Neural cell (in vitro differentiated cells): ENCODE data around the gene ECM1. TPM values are rescaled to one million over a fixed set of nuclear protein-coding genes. Genes with fewer than 3 reads are reported as not detected.

ENCODE experiments used
- H2AFZ ChIP-seq: fragments of 200-600, 300-800 bp; sonication (generic), shearing (Covaris generic); 2 replicates; pipeline ENCODE4 v1.6.0; 2014; ENCODE audit warnings: low read depth, mild to moderate bottlenecking, antibody characterized with exemption, low read length, moderate library complexity
- H3F3A ChIP-seq: fragments of 200-600 bp; shearing (Covaris generic); 2 replicates; pipeline ENCODE4 v1.6.1; 2016; ENCODE audit warnings: mild to moderate bottlenecking, moderate library complexity, mixed read lengths, antibody characterized with exemption, low read length; ENCODE audit not compliant: insufficient read depth, poor library complexity, severe bottlenecking
- H3K27ac ChIP-seq: fragments of 200-600, 300-800 bp; sonication (generic), shearing (Covaris generic); 2 replicates; pipeline ENCODE4 v1.5.1; 2014; ENCODE audit warnings: mild to moderate bottlenecking, low read length, moderate library complexity
- H3K27me3 ChIP-seq: fragments of 300-800, 200-600 bp; sonication (generic), shearing (Covaris generic); 2 replicates; pipeline ENCODE4 v1.6.0; 2014; ENCODE audit warnings: mild to moderate bottlenecking, low read depth, low read length, moderate library complexity; ENCODE audit not compliant: insufficient read depth
- H3K36me3 ChIP-seq: fragments of 300-800, 200-600 bp; sonication (generic), shearing (Covaris generic); 2 replicates; pipeline ENCODE4 v1.5.1; 2014; ENCODE audit warnings: mild to moderate bottlenecking, antibody characterized with exemption, low read length, moderate library complexity; ENCODE audit not compliant: insufficient read depth
- H3K4me2 ChIP-seq: fragments of 300-800, 200-600 bp; sonication (generic), shearing (Covaris generic); 2 replicates; pipeline ENCODE4 v1.6.0; 2014; ENCODE audit warnings: mild to moderate bottlenecking, low read length
- H3K4me3 ChIP-seq: fragments of 300-800, 200-600 bp; sonication (generic), shearing (Covaris generic); 2 replicates; pipeline ENCODE4 v1.5.1; 2014; ENCODE audit warnings: mild to moderate bottlenecking, low read length, moderate library complexity
- H3K79me2 ChIP-seq: fragments of 200-600 bp; shearing (Covaris generic); replicated peaks from 2 replicates; pipeline ENCODE4 v1.6.0; 2014; ENCODE audit warnings: mild to moderate bottlenecking, low read length, moderate library complexity; ENCODE audit not compliant: insufficient read depth
- H3K9ac ChIP-seq: fragments of 300-800, 200-600 bp; sonication (generic), shearing (Covaris generic); 2 replicates; pipeline ENCODE4 v1.6.1; 2016; ENCODE audit warnings: mild to moderate bottlenecking, low read length, mixed read lengths
- H3K9me2 ChIP-seq: fragments of 200-600 bp; shearing (Covaris generic); 2 replicates; pipeline ENCODE4 v1.6.1; 2016; ENCODE audit warnings: mild to moderate bottlenecking, low read length, mixed read lengths; ENCODE audit not compliant: insufficient read depth
- H3K9me3 ChIP-seq: fragments of 200-600, 300-800 bp; sonication (generic), shearing (Covaris generic); 2 replicates; pipeline ENCODE4 v1.6.1; 2016; ENCODE audit warnings: mild to moderate bottlenecking, mixed run types, low read length, moderate library complexity, mixed read lengths
- H4K20me1 ChIP-seq: fragments of 200-600 bp; shearing (Covaris generic); 2 replicates; pipeline ENCODE4 v1.6.1; 2016; ENCODE audit warnings: mild to moderate bottlenecking, mixed run types; ENCODE audit not compliant: insufficient read depth
- EP300 ChIP-seq: fragments of 450-650 bp; conservative IDR thresholded peaks from 2 replicates; pipeline ENCODE4 v1.6.1; 2014; ENCODE audit warnings: antibody characterized with exemption, mild to moderate bottlenecking, moderate library complexity; ENCODE audit not compliant: poor library complexity, severe bottlenecking
- EZH2 ChIP-seq: fragments of 200-600, 300-800 bp; shearing (Covaris generic), sonication (generic); IDR thresholded peaks from 2 replicates; pipeline ENCODE4 v1.6.1; 2014; ENCODE audit warnings: antibody characterized with exemption, low read length, borderline replicate concordance, mild to moderate bottlenecking; ENCODE audit not compliant: insufficient read depth, poor library complexity, severe bottlenecking
- MXI1 ChIP-seq: fragments of 450-650 bp; conservative IDR thresholded peaks from 2 replicates; pipeline ENCODE4 v1.6.1; 2014; ENCODE audit warnings: antibody characterized with exemption, mild to moderate bottlenecking; ENCODE audit not compliant: poor library complexity, severe bottlenecking
- POLR2AphosphoS5 ChIP-seq: IDR thresholded peaks from 2 replicates; pipeline ENCODE4 v1.6.1; 2012
- RAD21 ChIP-seq: fragments of 450-650 bp; conservative IDR thresholded peaks from 2 replicates; pipeline ENCODE4 v1.6.1; 2014; ENCODE audit warnings: antibody characterized with exemption, mild to moderate bottlenecking, moderate library complexity
- REST ChIP-seq: IDR thresholded peaks from 2 replicates; pipeline ENCODE4 v1.6.1; 2012; ENCODE audit warnings: borderline replicate concordance
- SMC3 ChIP-seq: fragments of 450-650 bp; conservative IDR thresholded peaks from 2 replicates; pipeline ENCODE4 v1.6.1; 2014; ENCODE audit warnings: antibody characterized with exemption, mild to moderate bottlenecking, moderate library complexity; ENCODE audit not compliant: poor library complexity
- TAF1 ChIP-seq: IDR thresholded peaks from 2 replicates; pipeline ENCODE4 v1.6.1; 2012; ENCODE audit warnings: low read depth
- polyA plus RNA-seq: library from polyadenylated mRNA; depleted of rRNA; stranded (reverse); fragments of >200 nt; gene quantifications from 2 replicates; pipeline ENCODE4 v1.2.3, GENCODE V29; 2014
- TF ChIP-seq, protein P1 (sequence below): fragments of 450-650 bp; IDR thresholded peaks from 2 replicates; pipeline ENCODE4 v1.5.1; 2014; ENCODE audit warnings: antibody characterized with exemption, mild to moderate bottlenecking, moderate library complexity; ENCODE audit not compliant: poor library complexity, severe bottlenecking

The ECM1 gene
- polyA plus RNA-seq, 1 donor from 2014 or later, result 2.3 TPM

GRCh38 chr1:150536836-150537731 lies 29.2 kb downstream of the ECM1 start:
- TF ChIP-seq REST (no peak), EP300 (no peak), RAD21 (no peak), MXI1 (no peak), EZH2 (no peak), POLR2AphosphoS5 (no peak), SMC3 (no peak), TAF1 (no peak)
- TF ChIP-seq, protein P1, sequence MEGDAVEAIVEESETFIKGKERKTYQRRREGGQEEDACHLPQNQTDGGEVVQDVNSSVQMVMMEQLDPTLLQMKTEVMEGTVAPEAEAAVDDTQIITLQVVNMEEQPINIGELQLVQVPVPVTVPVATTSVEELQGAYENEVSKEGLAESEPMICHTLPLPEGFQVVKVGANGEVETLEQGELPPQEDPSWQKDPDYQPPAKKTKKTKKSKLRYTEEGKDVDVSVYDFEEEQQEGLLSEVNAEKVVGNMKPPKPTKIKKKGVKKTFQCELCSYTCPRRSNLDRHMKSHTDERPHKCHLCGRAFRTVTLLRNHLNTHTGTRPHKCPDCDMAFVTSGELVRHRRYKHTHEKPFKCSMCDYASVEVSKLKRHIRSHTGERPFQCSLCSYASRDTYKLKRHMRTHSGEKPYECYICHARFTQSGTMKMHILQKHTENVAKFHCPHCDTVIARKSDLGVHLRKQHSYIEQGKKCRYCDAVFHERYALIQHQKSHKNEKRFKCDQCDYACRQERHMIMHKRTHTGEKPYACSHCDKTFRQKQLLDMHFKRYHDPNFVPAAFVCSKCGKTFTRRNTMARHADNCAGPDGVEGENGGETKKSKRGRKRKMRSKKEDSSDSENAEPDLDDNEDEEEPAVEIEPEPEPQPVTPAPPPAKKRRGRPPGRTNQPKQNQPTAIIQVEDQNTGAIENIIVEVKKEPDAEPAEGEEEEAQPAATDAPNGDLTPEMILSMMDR, result no peak
- H3K36me3 ChIP-seq, result no peaks in the 10 kb centered on the region
- no peaks in the 10 kb centered on the region for H3K9me3 ChIP-seq
- H2AFZ ChIP-seq, result no peak overlapping the region
- no peaks in the 10 kb centered on the region for H3K79me2 ChIP-seq
- no peak overlapping the region for H3K4me2 ChIP-seq
- H3K27me3 ChIP-seq, result no peaks in the 10 kb centered on the region
- no peak overlapping the region for H3K4me3 ChIP-seq
- no peaks in the 10 kb centered on the region for H4K20me1 ChIP-seq
- no peaks in the 10 kb centered on the region for H3F3A ChIP-seq
- no peak overlapping the region for H3K27ac ChIP-seq
- no peaks in the 10 kb centered on the region for H3K9me2 ChIP-seq
- no peak overlapping the region for H3K9ac ChIP-seq

GRCh38 chr1:150537732-150538684 lies 30.1 kb downstream of the ECM1 start:
- Histone ChIP-seq H3K9me3 (no peaks in the 10 kb centered on the region), H3F3A (no peaks in the 10 kb centered on the region), H3K9me2 (no peaks in the 10 kb centered on the region), H2AFZ (no peak overlapping the region), H3K79me2 (no peaks in the 10 kb centered on the region), H4K20me1 (no peaks in the 10 kb centered on the region), H3K9ac (no peak overlapping the region), H3K36me3 (no peaks in the 10 kb centered on the region), H3K27me3 (no peaks in the 10 kb centered on the region), H3K4me2 (no peak overlapping the region), H3K27ac (no peak overlapping the region), H3K4me3 (no peak overlapping the region)
- no peak for TF ChIP-seq EP300
- TF ChIP-seq, protein P1, result no peak
- no peak for TF ChIP-seq REST
- TF ChIP-seq POLR2AphosphoS5, result no peak
